ENCODE results near the gene HSPB8. TPM values are rescaled to one million over a fixed set of nuclear protein-coding genes. Genes with fewer than 3 reads are reported as not detected.

Gene HSPB8
- total RNA-seq, 1 donor from 2014 or later: 53.8 TPM

Other genes with a start within 250 kb of the HSPB8 start
- gene SRRM4, start 197.4 kb upstream of the HSPB8 start, total RNA-seq: not detected
- gene CCDC60, start 155.8 kb downstream of the HSPB8 start, total RNA-seq: 4.8 TPM

Measured in ureter (tissue), 1 donor.